Gastroesophageal sphincter (tissue), 3 donors: ENCODE measurements around the gene NEDD8.
"Not testable (repeated sequence)": the region's sequence is repeated elsewhere in the genome, so short reads cannot be mapped to it uniquely, and the experiment has no call there.

Source experiments
- POLR2A ChIP-seq, 2 donors: fragments of 450-650 bp; IDR thresholded peaks; one replicate each; pipeline ENCODE4 v1.6.1; 2017; ENCODE audit warnings: antibody characterized with exemption in 2 of 2, mild to moderate bottlenecking in 2 of 2, moderate library complexity in 1 of 2
- TF ChIP-seq, protein P1 (sequence below), 4 experiments: fragments of 200-600 bp in 2 of 4; fragments of 450-650 bp in 2 of 4; sonication (generic) in 1 of 4; IDR thresholded peaks; one replicate each; pipeline ENCODE4 v1.5.1; 2017 to 2019; ENCODE audit warnings: antibody characterized with exemption in 4 of 4, mild to moderate bottlenecking in 2 of 4, moderate library complexity in 2 of 4

DNA sequence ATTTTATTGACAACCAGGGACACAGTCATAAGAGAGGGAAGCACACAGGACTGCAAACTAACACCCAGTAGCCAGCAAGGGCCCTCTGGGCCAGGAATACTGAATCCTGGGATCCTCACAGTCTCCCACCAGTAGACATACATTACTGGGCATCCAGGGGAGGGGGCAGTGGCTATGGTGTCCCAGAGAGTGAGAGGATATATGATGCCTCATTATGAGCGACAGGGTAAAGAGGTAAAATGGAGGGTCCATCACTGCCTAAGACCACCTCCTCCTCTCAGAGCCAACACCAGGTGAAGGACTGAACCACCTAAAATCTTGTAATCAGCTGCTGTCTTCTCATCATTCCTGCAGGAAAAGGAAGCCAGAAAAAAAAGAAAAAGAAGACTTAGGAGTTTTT lies 15.3 kb downstream of the NEDD8 start:
- TF ChIP-seq, protein P1, sequence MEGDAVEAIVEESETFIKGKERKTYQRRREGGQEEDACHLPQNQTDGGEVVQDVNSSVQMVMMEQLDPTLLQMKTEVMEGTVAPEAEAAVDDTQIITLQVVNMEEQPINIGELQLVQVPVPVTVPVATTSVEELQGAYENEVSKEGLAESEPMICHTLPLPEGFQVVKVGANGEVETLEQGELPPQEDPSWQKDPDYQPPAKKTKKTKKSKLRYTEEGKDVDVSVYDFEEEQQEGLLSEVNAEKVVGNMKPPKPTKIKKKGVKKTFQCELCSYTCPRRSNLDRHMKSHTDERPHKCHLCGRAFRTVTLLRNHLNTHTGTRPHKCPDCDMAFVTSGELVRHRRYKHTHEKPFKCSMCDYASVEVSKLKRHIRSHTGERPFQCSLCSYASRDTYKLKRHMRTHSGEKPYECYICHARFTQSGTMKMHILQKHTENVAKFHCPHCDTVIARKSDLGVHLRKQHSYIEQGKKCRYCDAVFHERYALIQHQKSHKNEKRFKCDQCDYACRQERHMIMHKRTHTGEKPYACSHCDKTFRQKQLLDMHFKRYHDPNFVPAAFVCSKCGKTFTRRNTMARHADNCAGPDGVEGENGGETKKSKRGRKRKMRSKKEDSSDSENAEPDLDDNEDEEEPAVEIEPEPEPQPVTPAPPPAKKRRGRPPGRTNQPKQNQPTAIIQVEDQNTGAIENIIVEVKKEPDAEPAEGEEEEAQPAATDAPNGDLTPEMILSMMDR (IDR thresholded peaks at IDR 0.05) = not testable (repeated sequence)
- not testable (repeated sequence) for TF ChIP-seq POLR2A (IDR thresholded peaks at IDR 0.05)
